GM18505 (cell line): ENCODE data around the gene PLLP.

Experiments used
- ATAC-seq: cut with Tn5 transposase; IDR thresholded peaks from one replicate; pipeline ENCODE4 v1.9.1; 2021; ENCODE audit not compliant: unreplicated experiment
- POLR2A ChIP-seq: IDR thresholded peaks from 4 replicates; pipeline ENCODE4 v1.6.1; 2011; ENCODE audit warnings: borderline replicate concordance; ENCODE audit not compliant: insufficient read depth, insufficient read length; ENCODE audit errors: extremely low read depth

The PLLP gene

GRCh38 chr16:57245472-57246113 lies 38.9 kb downstream of the PLLP start:
- no peak for TF ChIP-seq POLR2A
- ATAC-seq = peak; percentile 23

- TF ChIP-seq POLR2A = peak; percentile 90
- ATAC-seq = peak; percentile 94
Measured at GRCh38 chr16:57244767-57245471, 39.6 kb downstream of the PLLP start, which contains the start of gene ARL2BP. Gene ARL2BP, plus strand, starts transcription at chr16:57245259. Its CDS starts 109 bp downstream, at chr16:57245368.

GRCh38 chr16:57244463-57244766 lies 40.1 kb downstream of the PLLP start:
- TF ChIP-seq POLR2A = no peak
- peak; percentile 18 for ATAC-seq

GRCh38 chr16:57242650-57243049 lies 41.8 kb downstream of the PLLP start:
- no peak for ATAC-seq

GRCh38 chr16:57240851-57241250 lies 43.6 kb downstream of the PLLP start:
- no peak for ATAC-seq
- no peak for TF ChIP-seq POLR2A

More at GRCh38 chr16:57242650-57243049, 41.8 kb downstream of the PLLP start:
- TF ChIP-seq POLR2A = no peak

GRCh38 chr16:57239107-57239506 lies 45.4 kb downstream of the PLLP start:
- ATAC-seq = no peak
- no peak for TF ChIP-seq POLR2A

- no peak for ATAC-seq
- TF ChIP-seq POLR2A = no peak
Measured at GRCh38 chr16:57238682-57239081, 45.8 kb downstream of the PLLP start.

GRCh38 chr16:57236022-57236350 lies 48.5 kb downstream of the PLLP start:
- no peak for ATAC-seq
- no peak for TF ChIP-seq POLR2A

GRCh38 chr16:57235128-57236021 lies 49.1 kb downstream of the PLLP start:
- no peak for TF ChIP-seq POLR2A
- ATAC-seq = no peak

GRCh38 chr16:57234707-57235092 lies 49.8 kb downstream of the PLLP start:
- no peak for ATAC-seq
- no peak for TF ChIP-seq POLR2A

- TF ChIP-seq POLR2A = no peak
- ATAC-seq = no peak
Measured at GRCh38 chr16:57233944-57234706, 50.3 kb downstream of the PLLP start.

- ATAC-seq = no peak
- no peak for TF ChIP-seq POLR2A
Measured at GRCh38 chr16:57231821-57232350, 52.6 kb downstream of the PLLP start.

- no peak for ATAC-seq
- no peak for TF ChIP-seq POLR2A
Measured at GRCh38 chr16:57229079-57229478, 55.4 kb downstream of the PLLP start.
